ENCODE results near the gene PDE4B.

GRCh38 chr1:66078412-66078811 is 285.7 kb downstream of the PDE4B start:
- TF ChIP-seq CTCF (IDR thresholded peaks at IDR 0.05) (no peak), POLR2A (IDR thresholded peaks at IDR 0.05) (no peak)

Measured in body of pancreas (tissue), 4 donors.